H1 (cell line): ENCODE data around the gene EPHA6. TPM values are rescaled to one million over a fixed set of nuclear protein-coding genes. Genes with fewer than 3 reads are reported as not detected.

Source experiments
- CTCF ChIA-PET: fragments of 300-600 bp; sonication (Branson Sonifier 250); formaldehyde crosslinking; loops from one replicate; lab custom pipeline; 2021; ENCODE audit not compliant: partially characterized antibody; lab: Charles Lee
- POLR2A ChIA-PET: fragments of 300-600 bp; sonication (Branson Sonifier 250); formaldehyde crosslinking; loops from one replicate; lab custom pipeline; 2021; ENCODE audit warnings: inconsistent platforms; ENCODE audit not compliant: partially characterized antibody; lab: Charles Lee
- DNase-seq, 2 experiments: peaks; one replicate each; pipeline versions ENCODE4 v3.0.0 to v3.0.0-alpha.2; 2010 to 2022; ENCODE audit warnings: low spot score in 2 of 2, low read depth in 1 of 2, mixed read lengths in 1 of 2
- FAIRE-seq: peaks from 2 replicates; lab custom pipeline; 2011; peaks lifted over from hg19 to GRCh38; lab: Jason Lieb, UNC
- H2AFZ ChIP-seq: 2 replicates; pipeline ENCODE4 v1.8.1; 2012; ENCODE audit warnings: low read length, inconsistent platforms
- H2AK5ac ChIP-seq: 2 replicates; pipeline ENCODE4 v1.6.1; 2013; ENCODE audit warnings: low read depth, low read length
- H2BK120ac ChIP-seq: replicated peaks from 2 replicates; pipeline ENCODE3; 2013; ENCODE audit warnings: low read depth, low read length, inconsistent platforms
- H2BK12ac ChIP-seq: 2 replicates; pipeline ENCODE4 v1.6.1; 2013; ENCODE audit warnings: low read depth, low read length
- H2BK15ac ChIP-seq: 2 replicates; pipeline ENCODE4 v1.6.1; 2013; ENCODE audit warnings: low read length
- H2BK20ac ChIP-seq: 2 replicates; pipeline ENCODE4 v1.6.1; 2013; ENCODE audit warnings: low read length
- H2BK5ac ChIP-seq: 2 replicates; pipeline ENCODE4 v1.6.1; 2013; ENCODE audit warnings: low read depth, low read length
- H3K14ac ChIP-seq: 2 replicates; pipeline ENCODE4 v1.6.1; 2013; ENCODE audit warnings: inconsistent platforms; ENCODE audit not compliant: insufficient read length
- H3K18ac ChIP-seq: 2 replicates; pipeline ENCODE4 v1.6.1; 2013; ENCODE audit warnings: low read length; ENCODE audit errors: extremely low read depth
- H3K23ac ChIP-seq: 2 replicates; pipeline ENCODE4 v1.6.1; 2013; ENCODE audit warnings: inconsistent platforms; ENCODE audit not compliant: insufficient read length
- H3K23me2 ChIP-seq: 2 replicates; pipeline ENCODE4 v1.6.1; 2013; ENCODE audit warnings: low read depth, low read length
- H3K27ac ChIP-seq: 2 replicates; pipeline ENCODE4 v1.6.1; 2011; ENCODE audit warnings: low read depth, low read length, inconsistent platforms
- H3K27me3 ChIP-seq, 4 experiments: replicated peaks in 1 of 4; 1 replicate in 1 of 4; 2 replicates in 3 of 4; pipeline versions ENCODE4 v1.6.1 to v1.8.1; 2011 to 2013; ENCODE audit warnings: low read length in 3 of 4, mild to moderate bottlenecking in 3 of 4, inconsistent platforms in 2 of 4, mixed read lengths in 2 of 4, moderate library complexity in 1 of 4; ENCODE audit not compliant: control insufficient read depth in 3 of 4, insufficient read depth in 3 of 4; ENCODE audit errors: extremely low read depth in 1 of 4
- H3K36me3 ChIP-seq, 4 experiments: 2 replicates each; pipeline versions ENCODE4 v1.6.1 to v1.8.1; 2011 to 2013; ENCODE audit warnings: mild to moderate bottlenecking in 4 of 4, low read length in 3 of 4, moderate library complexity in 2 of 4, control low read depth in 1 of 4, inconsistent platforms in 1 of 4; ENCODE audit not compliant: insufficient read depth in 4 of 4, control insufficient read depth in 2 of 4
- H3K4ac ChIP-seq: replicated peaks from 2 replicates; pipeline ENCODE3; 2013; ENCODE audit warnings: low read length, low read depth, mixed read lengths, inconsistent platforms; ENCODE audit not compliant: insufficient read length
- H3K4me1 ChIP-seq, 4 experiments: replicated peaks in 1 of 4; 1 replicate in 1 of 4; 2 replicates in 3 of 4; pipeline versions ENCODE4 v1.6.1 to v1.8.1; 2011 to 2013; ENCODE audit warnings: low read length in 3 of 4, inconsistent platforms in 2 of 4, mixed read lengths in 1 of 4; ENCODE audit not compliant: insufficient read depth in 4 of 4, control insufficient read depth in 3 of 4
- H3K4me2 ChIP-seq, 2 experiments: 2 replicates each; pipeline versions ENCODE4 v1.6.1 to v1.8.1; 2011 to 2013; ENCODE audit warnings: low read depth in 2 of 2, low read length in 2 of 2, control low read depth in 1 of 2, inconsistent platforms in 1 of 2, mild to moderate bottlenecking in 1 of 2; ENCODE audit not compliant: insufficient read depth in 1 of 2
- H3K4me3 ChIP-seq, 4 experiments: fragments of 200-600, 300-600 bp in 1 of 4; sonication (generic), shearing (Covaris generic), sonication (Bioruptor Twin) in 1 of 4; 2 replicates each; pipeline versions ENCODE4 v1.5.1 to v1.8.1; 2011 to 2016; ENCODE audit warnings: low read length in 4 of 4, low read depth in 3 of 4, control low read depth in 2 of 4, inconsistent platforms in 2 of 4, mild to moderate bottlenecking in 2 of 4, mixed read lengths in 1 of 4, moderate library complexity in 1 of 4; ENCODE audit not compliant: insufficient read depth in 2 of 4; ENCODE audit errors: extremely low read depth in 1 of 4
- H3K56ac ChIP-seq: replicated peaks from 2 replicates; pipeline ENCODE3; 2013; ENCODE audit warnings: low read depth, mild to moderate bottlenecking, mixed read lengths, low read length, inconsistent platforms; ENCODE audit not compliant: insufficient read length
- H3K79me1 ChIP-seq: 2 replicates; pipeline ENCODE4 v1.6.1; 2013; ENCODE audit warnings: low read depth, low read length, control low read depth
- H3K79me2 ChIP-seq, 2 experiments: 2 replicates each; pipeline versions ENCODE4 v1.6.1 to v1.8.1; 2012 to 2013; ENCODE audit warnings: low read length in 2 of 2, mild to moderate bottlenecking in 2 of 2, inconsistent platforms in 1 of 2; ENCODE audit not compliant: insufficient read depth in 2 of 2, control insufficient read depth in 1 of 2
- H3K9ac ChIP-seq, 4 experiments: replicated peaks in 1 of 4; 1 replicate in 1 of 4; 2 replicates in 3 of 4; pipeline versions ENCODE4 v1.6.1 to v1.8.1; 2011 to 2013; ENCODE audit warnings: low read depth in 3 of 4, low read length in 3 of 4, control low read depth in 2 of 4, mild to moderate bottlenecking in 2 of 4, moderate library complexity in 2 of 4, inconsistent platforms in 1 of 4; ENCODE audit errors: extremely low read depth in 1 of 4
- H3K9me3 ChIP-seq, 2 experiments: 2 replicates each; pipeline versions ENCODE4 v1.6.1 to v1.8.1; 2012 to 2013; ENCODE audit warnings: mild to moderate bottlenecking in 2 of 2, moderate library complexity in 2 of 2, control low read depth in 1 of 2, inconsistent platforms in 1 of 2, low read depth in 1 of 2, low read length in 1 of 2, mixed read lengths in 1 of 2; ENCODE audit not compliant: insufficient read depth in 2 of 2
- H4K20me1 ChIP-seq, 2 experiments: replicated peaks in 1 of 2; 2 replicates each; pipeline versions ENCODE3 to v1.8.1; 2011 to 2013; ENCODE audit warnings: inconsistent platforms in 2 of 2, low read length in 2 of 2, mild to moderate bottlenecking in 1 of 2; ENCODE audit not compliant: insufficient read depth in 2 of 2, control insufficient read depth in 1 of 2
- H4K5ac ChIP-seq: 2 replicates; pipeline ENCODE4 v1.6.1; 2013; ENCODE audit warnings: low read length, low read depth, mixed read lengths, inconsistent platforms; ENCODE audit not compliant: insufficient read length
- H4K8ac ChIP-seq: 2 replicates; pipeline ENCODE4 v1.8.0; 2013; ENCODE audit warnings: mild to moderate bottlenecking, moderate library complexity, low read length, inconsistent platforms; ENCODE audit not compliant: insufficient read depth; ENCODE audit errors: extremely low read depth
- H4K91ac ChIP-seq: replicated peaks from 2 replicates; pipeline ENCODE3; 2013; ENCODE audit warnings: low read length, mixed read lengths, inconsistent platforms; ENCODE audit not compliant: insufficient read length
- ASH2L ChIP-seq: fragments of 200-600, 300-600 bp; sonication (generic); IDR thresholded peaks from one replicate; pipeline ENCODE4 v1.7.1; 2017; ENCODE audit warnings: low read length
- CBX5 ChIP-seq: fragments of 300-800, 300-1000 bp; sonication (generic); IDR thresholded peaks from 2 replicates; pipeline ENCODE4 v1.7.1; 2016; ENCODE audit warnings: antibody characterized with exemption, low read length, low read depth
- HDAC2 ChIP-seq, 2 experiments: fragments of 300-600 bp in 1 of 2; sonication (generic) in 1 of 2; IDR thresholded peaks; 2 replicates each; pipeline ENCODE4 v1.6.1; 2011 to 2012; ENCODE audit warnings: low read depth in 2 of 2, low read length in 2 of 2, mild to moderate bottlenecking in 2 of 2, moderate library complexity in 2 of 2, borderline replicate concordance in 1 of 2, inconsistent platforms in 1 of 2
- POLR2A ChIP-seq, 2 experiments: IDR thresholded peaks; 1 replicate in 1 of 2; 2 replicates in 1 of 2; pipeline ENCODE4 v1.6.1; 2011; ENCODE audit warnings: low read depth in 2 of 2, low read length in 2 of 2, mild to moderate bottlenecking in 2 of 2; ENCODE audit errors: control extremely low read depth in 1 of 2
- POLR2AphosphoS5 ChIP-seq: IDR thresholded peaks from 2 replicates; pipeline ENCODE4 v1.6.1; 2011; ENCODE audit warnings: low read depth, low read length
- SAP30 ChIP-seq: fragments of 300-600 bp; sonication (generic); IDR thresholded peaks from 2 replicates; pipeline ENCODE4 v1.7.1; 2012; ENCODE audit warnings: low read length, moderate library complexity, mild to moderate bottlenecking, inconsistent platforms; ENCODE audit not compliant: insufficient read depth, insufficient replicate concordance
- TAF1 ChIP-seq: IDR thresholded peaks from 2 replicates; pipeline ENCODE4 v1.6.1; 2011; ENCODE audit warnings: mild to moderate bottlenecking, low read depth, low read length
- TCF12 ChIP-seq: IDR thresholded peaks from 2 replicates; pipeline ENCODE4 v1.6.1; 2011; ENCODE audit warnings: low read depth, mild to moderate bottlenecking, low read length
- YY1 ChIP-seq: IDR thresholded peaks from 2 replicates; pipeline ENCODE4 v1.6.1; 2011; ENCODE audit warnings: low read depth, mild to moderate bottlenecking, low read length
- WGBS, 2 experiments: shearing (Covaris generic) in 1 of 2; methylation state at CpG; one replicate each; pipeline versions ENCODE4 v1.1.6 to v1.1.7; 2013 to 2015; ENCODE audit warnings: low lambda C conversion rate in 2 of 2, mixed read lengths in 2 of 2, inconsistent platforms in 1 of 2, low coverage in 1 of 2, missing lambda C conversion rate in 1 of 2; ENCODE audit not compliant: insufficient replicate concordance in 2 of 2, insufficient coverage in 1 of 2, insufficient read length in 1 of 2; ENCODE audit errors: extremely low coverage in 1 of 2, missing lambda C conversion rate in 1 of 2; 5-methylcytosine and 5-hydroxymethylcytosine counted together
- polyA plus RNA-seq, 7 experiments: library from polyadenylated mRNA; depleted of rRNA in 3 of 7; stranded (reverse) in 5 of 7; unstranded in 2 of 7; fragments of >200 nt in 5 of 7; fragments of 200-250 nt in 2 of 7; gene quantifications; 1 replicate in 5 of 7; 2 replicates in 1 of 7; 4 replicates in 1 of 7; pipeline versions ENCODE4 v1.2.1 to v1.2.3, GENCODE V29; 2011 to 2013; ENCODE audit warnings: missing spikeins in 2 of 7, mixed read lengths in 2 of 7
- total RNA-seq: library from RNA; stranded (reverse); fragmentation: NEBNext Ultra II Directional; extraction: Animal tissue kit (Norgen Biotek cat#: 25700); gene quantifications from 2 replicates; pipeline ENCODE4 v1.2.1, GENCODE V29; 2021

The EPHA6 gene
- total and polyA plus RNA-seq, 2 of the 8 experiments (the other 6 are each of a cell fraction or from before 2014, with no cell fraction given) = 0.83 to 3.2 TPM

DNA sequence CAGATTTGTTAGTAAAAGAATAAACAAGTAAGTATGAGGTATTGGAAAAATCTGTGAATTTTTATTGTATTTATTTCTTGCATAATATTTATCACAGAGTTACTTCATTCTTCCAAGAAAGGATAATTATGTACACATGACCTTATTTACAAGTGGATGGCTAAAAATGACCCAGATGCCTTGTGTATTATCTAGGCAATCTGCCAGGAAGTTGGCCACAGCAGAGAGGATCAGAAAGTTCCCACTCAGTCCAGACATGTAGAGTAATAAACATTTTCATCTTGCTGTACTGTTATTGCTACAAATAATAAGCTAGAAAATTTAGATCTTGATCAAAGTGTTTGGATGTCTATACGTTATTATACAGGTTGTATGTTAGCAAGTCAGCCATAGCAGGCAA is 317.1 kb downstream of the EPHA6 start:
- no peak overlapping the region for H4K8ac ChIP-seq
- H2BK12ac ChIP-seq = no peak overlapping the region
- no peaks in the 10 kb centered on the region for H3K79me1 ChIP-seq
- ChIA-PET CTCF (no interaction called here), POLR2A (no interaction called here)
- H3K79me2 ChIP-seq = no peaks in the 10 kb centered on the region
- DNase-seq (no peak), FAIRE-seq (no peak)
- H4K20me1 ChIP-seq = no peaks in the 10 kb centered on the region
- H3K56ac ChIP-seq = no peak overlapping the region
- H3K14ac ChIP-seq = no peak overlapping the region
- H3K4ac ChIP-seq = no peak overlapping the region
- no peak overlapping the region for H4K91ac ChIP-seq
- H3K9ac ChIP-seq = no peak overlapping the region
- no peak overlapping the region for H3K18ac ChIP-seq
- no peaks in the 10 kb centered on the region for H3K23me2 ChIP-seq
- no peaks in the 10 kb centered on the region for H3K36me3 ChIP-seq
- WGBS, 2 experiments = 93% methylated on average over 1 of the region's 1 CpG; no CpG with 5 or more reads in 1 of the 2 experiments
- H2BK5ac ChIP-seq = no peak overlapping the region
- H3K27ac ChIP-seq = no peak overlapping the region
- H2BK20ac ChIP-seq = no peak overlapping the region
- no peaks in the 10 kb centered on the region for H3K9me3 ChIP-seq
- no peak overlapping the region for H3K4me2 ChIP-seq
- no peak overlapping the region for H4K5ac ChIP-seq
- no peak overlapping the region for H3K4me3 ChIP-seq
- H3K27me3 ChIP-seq = no peaks in the 10 kb centered on the region
- no peak overlapping the region for H2BK120ac ChIP-seq
- H2BK15ac ChIP-seq = no peak overlapping the region
- H3K4me1 ChIP-seq = peaks cover 0 to 4% (median 0%) of the 10 kb centered on the region in 4 experiments; a peak in 1 of 7 replicates
- no peak overlapping the region for H2AFZ ChIP-seq
- no peak overlapping the region for H2AK5ac ChIP-seq
- no peak overlapping the region for H3K23ac ChIP-seq
- TF ChIP-seq YY1 (no peak), TAF1 (no peak), CBX5 (no peak), ASH2L (no peak), TCF12 (no peak), POLR2A (IDR thresholded peaks at IDR 0.05; ENCODE audit: control extremely low read depth in 1 of 2, low read depth in 2 of 2, low read length in 2 of 2) (no peak), POLR2AphosphoS5 (no peak), HDAC2 (IDR thresholded peaks at IDR 0.05; ENCODE audit: borderline replicate concordance in 1 of 2, low read depth in 2 of 2, low read length in 2 of 2) (no peak), SAP30 (no peak)
